ENCODE data around the gene IWS1.
A peak's percentile ranks its signal among the peaks of the same experiment; 100 is the strongest.

The IWS1 gene

DNA sequence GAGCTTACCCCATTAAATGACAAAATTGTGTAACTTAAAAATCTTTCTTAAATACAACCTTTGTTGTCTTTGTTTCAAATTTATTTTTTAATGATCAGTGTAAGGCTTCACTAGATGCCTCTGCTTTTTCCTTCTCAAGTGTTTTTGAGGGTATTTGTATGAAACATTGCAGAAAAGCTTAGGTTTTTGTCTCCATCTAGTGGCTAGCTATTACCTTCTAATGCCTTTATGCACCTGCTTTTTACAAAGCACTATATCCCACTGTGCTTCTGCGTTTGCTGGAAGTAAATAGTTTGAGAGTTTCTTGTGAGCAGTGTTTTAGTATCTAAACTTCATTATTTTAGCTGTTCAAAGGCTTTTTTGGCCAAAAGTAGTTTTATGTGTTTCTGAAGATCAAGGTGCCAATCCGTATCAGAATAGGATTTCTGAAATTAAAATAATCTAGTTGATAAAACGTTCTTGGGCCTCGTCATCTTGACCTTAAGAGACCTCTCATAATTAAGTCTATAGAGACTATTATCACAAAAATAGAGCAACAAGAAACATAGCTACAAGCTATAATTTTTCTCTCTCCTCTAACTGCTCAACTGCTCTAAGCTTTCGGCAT lies 47.0 kb downstream of the IWS1 start:
- no peak overlapping the region for H3K27ac ChIP-seq
- TF ChIP-seq, protein P1, sequence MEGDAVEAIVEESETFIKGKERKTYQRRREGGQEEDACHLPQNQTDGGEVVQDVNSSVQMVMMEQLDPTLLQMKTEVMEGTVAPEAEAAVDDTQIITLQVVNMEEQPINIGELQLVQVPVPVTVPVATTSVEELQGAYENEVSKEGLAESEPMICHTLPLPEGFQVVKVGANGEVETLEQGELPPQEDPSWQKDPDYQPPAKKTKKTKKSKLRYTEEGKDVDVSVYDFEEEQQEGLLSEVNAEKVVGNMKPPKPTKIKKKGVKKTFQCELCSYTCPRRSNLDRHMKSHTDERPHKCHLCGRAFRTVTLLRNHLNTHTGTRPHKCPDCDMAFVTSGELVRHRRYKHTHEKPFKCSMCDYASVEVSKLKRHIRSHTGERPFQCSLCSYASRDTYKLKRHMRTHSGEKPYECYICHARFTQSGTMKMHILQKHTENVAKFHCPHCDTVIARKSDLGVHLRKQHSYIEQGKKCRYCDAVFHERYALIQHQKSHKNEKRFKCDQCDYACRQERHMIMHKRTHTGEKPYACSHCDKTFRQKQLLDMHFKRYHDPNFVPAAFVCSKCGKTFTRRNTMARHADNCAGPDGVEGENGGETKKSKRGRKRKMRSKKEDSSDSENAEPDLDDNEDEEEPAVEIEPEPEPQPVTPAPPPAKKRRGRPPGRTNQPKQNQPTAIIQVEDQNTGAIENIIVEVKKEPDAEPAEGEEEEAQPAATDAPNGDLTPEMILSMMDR (conservative IDR thresholded peaks at IDR 0.05; ENCODE audit: low read depth), result peak; percentile 74
- ChIA-PET POLR2A (ENCODE audit: low non-redundant PET) (no interaction called here), CTCF (interaction anchor here (0.5 to 2.4 kb wide), 17 partner anchors 8 to 411 kb away, joined by 3 to 13 read pairs (median 4); no protein-coding TSS in a partner anchor)
- DNase-seq (ENCODE audit: low spot score), result peak; percentile 30

- DNase-seq (ENCODE audit: low spot score), result no peak
- ChIA-PET CTCF (no interaction called here), POLR2A (ENCODE audit: low non-redundant PET) (no interaction called here)
- TF ChIP-seq, protein P1 (conservative IDR thresholded peaks at IDR 0.05; ENCODE audit: low read depth), result no peak
- no peak overlapping the region for H3K27ac ChIP-seq
Observed at GRCh38 chr2:127475788-127476187, 50.5 kb downstream of the IWS1 start.

- H3K27ac ChIP-seq, result no peak overlapping the region
- ChIA-PET POLR2A (ENCODE audit: low non-redundant PET) (no interaction called here), CTCF (interaction anchor here (0.7 to 1.1 kb wide), 2 partner anchors 203 to 695 kb away, joined by 3 to 4 read pairs; partner anchors contain the start of gene LIMS2)
- TF ChIP-seq, protein P1 (conservative IDR thresholded peaks at IDR 0.05; ENCODE audit: low read depth), result no peak
- DNase-seq (ENCODE audit: low spot score), result no peak
Observed at GRCh38 chr2:127472268-127472667, 54.0 kb downstream of the IWS1 start.

DNA sequence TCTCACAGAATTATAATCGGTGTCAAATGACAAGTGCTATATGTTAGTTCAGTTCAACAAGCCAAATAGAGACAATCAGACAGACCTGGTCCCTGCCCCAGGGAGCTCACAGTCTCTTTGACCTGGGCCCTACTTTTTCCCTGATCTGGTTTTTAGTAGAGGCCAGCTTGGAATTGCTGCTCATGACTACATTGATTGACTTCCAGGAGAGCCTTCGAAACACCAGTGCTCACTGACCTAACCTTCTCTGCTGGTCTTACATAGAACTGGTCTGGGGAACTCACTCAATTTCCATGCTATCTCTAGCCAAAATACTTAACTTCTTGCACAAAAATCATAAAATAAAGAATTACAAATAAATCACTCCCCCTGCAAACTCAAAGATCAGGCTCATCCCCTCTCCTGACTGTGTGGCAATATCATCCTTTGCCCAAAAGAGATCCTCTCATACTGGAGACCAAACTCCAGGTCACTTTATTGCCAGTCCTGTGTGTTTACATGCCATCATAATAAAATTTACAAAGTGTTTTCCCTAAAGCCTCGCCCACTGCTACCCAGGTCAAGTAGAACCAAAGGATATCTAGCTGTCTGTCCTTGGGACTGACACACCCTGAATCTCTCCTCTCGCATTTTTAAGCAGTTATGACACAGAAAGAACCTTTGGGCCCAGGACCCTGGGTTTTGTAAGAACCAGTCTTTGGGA lies 54.9 kb downstream of the IWS1 start:
- TF ChIP-seq, protein P1 (conservative IDR thresholded peaks at IDR 0.05; ENCODE audit: low read depth), result no peak
- ChIA-PET CTCF (interaction anchor here (0.6 to 1.2 kb wide), 3 partner anchors 8 to 204 kb away, joined by 3 to 6 read pairs (median 4); partner anchors contain the start of gene LIMS2), POLR2A (ENCODE audit: low non-redundant PET) (no interaction called here)
- H3K27ac ChIP-seq, result no peak overlapping the region
- no peak for DNase-seq (ENCODE audit: low spot score)

- DNase-seq (ENCODE audit: low spot score), result no peak
- H3K27ac ChIP-seq, result no peak overlapping the region
- TF ChIP-seq, protein P1 (conservative IDR thresholded peaks at IDR 0.05; ENCODE audit: low read depth), result no peak
- ChIA-PET POLR2A (ENCODE audit: low non-redundant PET) (no interaction called here), CTCF (interaction anchor here (0.8 kb wide), 1 partner anchor 12 kb away, joined by 5 read pairs; no protein-coding TSS in a partner anchor)
Observed at GRCh38 chr2:127469974-127470373, 56.3 kb downstream of the IWS1 start.

GRCh38 chr2:127469051-127469450 lies 57.2 kb downstream of the IWS1 start:
- no peak for DNase-seq (ENCODE audit: low spot score)
- no peak overlapping the region for H3K27ac ChIP-seq
- TF ChIP-seq, protein P1 (conservative IDR thresholded peaks at IDR 0.05; ENCODE audit: low read depth), result no peak
- ChIA-PET POLR2A (ENCODE audit: low non-redundant PET) (no interaction called here), CTCF (interaction anchor here (0.8 kb wide), 1 partner anchor 13 kb away, joined by 5 read pairs; no protein-coding TSS in a partner anchor)

Measured in RWPE1 (cell line).